IPS-15b (cell line): ENCODE measurements around the gene DDX52.
"Not testable (repeated sequence)": the region's sequence is repeated elsewhere in the genome, so short reads cannot be mapped to it uniquely, and the experiment has no call there.

Experiments
- H3K27me3 ChIP-seq: one replicate; pipeline ENCODE4 v1.6.1; 2013; ENCODE audit warnings: low read length; ENCODE audit not compliant: control insufficient read depth, insufficient read depth
- H3K36me3 ChIP-seq: one replicate; pipeline ENCODE4 v1.6.1; 2013; ENCODE audit warnings: low read length; ENCODE audit not compliant: control insufficient read depth, insufficient read depth
- H3K4me1 ChIP-seq: one replicate; pipeline ENCODE4 v1.6.1; 2013; ENCODE audit warnings: mild to moderate bottlenecking, low read length; ENCODE audit not compliant: control insufficient read depth, insufficient read depth
- H3K4me3 ChIP-seq: one replicate; pipeline ENCODE4 v1.5.1; 2013; ENCODE audit warnings: low read depth, low read length
- H3K9ac ChIP-seq: one replicate; pipeline ENCODE4 v1.6.1; 2013; ENCODE audit warnings: low read depth, mild to moderate bottlenecking, low read length
- H3K9me3 ChIP-seq: one replicate; pipeline ENCODE4 v1.6.1; 2013; ENCODE audit warnings: mild to moderate bottlenecking, low read length; ENCODE audit not compliant: control insufficient read depth, insufficient read depth

Gene DDX52

DNA sequence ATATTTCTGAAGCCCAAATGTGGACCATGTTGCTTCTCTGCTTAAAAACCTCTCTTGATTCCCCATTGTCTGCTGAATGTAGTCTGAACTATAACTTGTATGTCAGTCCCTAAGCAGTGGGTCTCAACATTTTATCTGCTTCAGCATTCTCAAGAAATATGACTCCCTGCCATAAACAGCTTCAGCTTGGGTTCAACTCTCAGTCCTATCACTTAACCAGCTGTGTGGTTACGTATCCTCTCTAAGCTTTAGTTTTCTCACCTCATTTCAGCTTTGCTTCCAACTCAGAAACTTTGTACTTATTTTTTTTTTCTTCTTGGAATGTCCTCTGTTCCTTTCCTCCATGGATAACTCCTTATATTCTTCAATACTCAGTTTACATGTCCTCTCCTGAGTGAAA, 4.6 kb upstream of the DDX52 start:
- Histone ChIP-seq H3K36me3 (no peaks in the 10 kb centered on the region), H3K9me3 (no peaks in the 10 kb centered on the region), H3K4me3 (no peak overlapping the region), H3K9ac (no peak overlapping the region), H3K4me1 (no peaks in the 10 kb centered on the region), H3K27me3 (peaks cover 33% of the 10 kb centered on the region)

DNA sequence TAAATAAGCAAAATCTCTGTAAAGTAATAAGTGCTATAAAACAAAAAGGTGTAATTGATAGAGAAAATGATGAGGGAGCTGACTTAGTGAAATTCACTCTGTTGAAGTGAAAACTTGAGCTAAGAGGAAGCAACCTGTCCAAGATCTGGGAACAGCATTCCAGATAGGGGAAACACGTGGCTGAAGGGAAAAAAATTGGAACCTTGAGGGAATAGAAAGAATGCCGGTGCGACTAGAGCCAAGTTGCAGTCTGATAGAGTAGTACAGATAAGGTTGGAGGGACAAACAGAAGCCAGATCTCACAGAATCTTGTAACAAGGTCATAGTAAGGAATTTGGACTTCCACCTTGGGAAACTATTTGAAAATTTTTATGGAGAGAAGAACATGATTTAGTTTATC, 623 bp upstream of the DDX52 start:
- peak overlapping the region; percentile 88 for H3K4me3 ChIP-seq
- H3K36me3 ChIP-seq = peaks cover 2% of the 10 kb centered on the region
- H3K9ac ChIP-seq = no peak overlapping the region
- H3K27me3 ChIP-seq = peaks cover 29% of the 10 kb centered on the region
- H3K9me3 ChIP-seq = no peaks in the 10 kb centered on the region
- no peaks in the 10 kb centered on the region for H3K4me1 ChIP-seq

DNA sequence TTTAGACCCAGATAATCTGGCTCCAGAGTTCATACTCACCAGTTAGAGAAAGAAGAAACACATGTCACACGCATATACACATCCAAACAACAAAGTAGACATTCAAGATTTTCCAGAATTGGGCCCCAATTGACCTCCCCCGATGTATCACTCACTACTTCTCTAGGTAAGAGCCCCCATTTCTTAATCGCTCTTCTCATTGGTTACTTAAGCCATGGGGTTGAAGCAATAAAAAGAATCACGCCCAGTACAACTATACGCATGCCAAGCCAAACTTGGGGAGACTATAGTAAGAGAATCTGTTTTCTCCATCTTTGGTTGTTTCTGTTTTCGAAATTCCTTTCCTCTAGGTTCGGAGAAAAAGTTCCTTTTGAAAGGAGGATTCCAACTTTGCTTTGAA, 565 bp downstream of the DDX52 start:
- Histone ChIP-seq H3K27me3 (peaks cover 19% of the 10 kb centered on the region), H3K4me1 (no peaks in the 10 kb centered on the region), H3K36me3 (peaks cover 2% of the 10 kb centered on the region), H3K9me3 (no peaks in the 10 kb centered on the region), H3K9ac (peak overlapping the region; percentile 80), H3K4me3 (peak overlapping the region; percentile 88)

DNA sequence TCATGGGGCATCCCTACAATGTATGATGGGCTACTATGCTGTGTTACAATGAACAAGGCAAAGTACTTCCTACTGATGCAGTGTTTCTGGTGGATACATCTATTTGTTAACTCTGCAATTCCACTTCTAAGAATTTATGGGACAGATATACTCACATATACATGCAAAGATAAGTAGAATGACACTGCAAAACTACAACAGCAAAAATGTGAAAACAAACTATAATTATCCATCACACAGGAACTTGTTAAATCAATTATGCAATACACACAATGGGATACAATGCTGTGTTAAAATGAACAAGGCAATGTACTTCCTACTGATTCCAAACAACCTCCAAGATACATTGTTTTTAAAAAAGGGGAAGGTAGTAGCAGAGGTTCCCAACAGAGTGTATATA, 3.2 kb downstream of the DDX52 start:
- no peak overlapping the region for H3K4me3 ChIP-seq
- H3K27me3 ChIP-seq = peaks cover 7% of the 10 kb centered on the region
- peaks cover 5% of the 10 kb centered on the region for H3K36me3 ChIP-seq
- no peak overlapping the region for H3K9ac ChIP-seq
- no peaks in the 10 kb centered on the region for H3K4me1 ChIP-seq
- H3K9me3 ChIP-seq = no peaks in the 10 kb centered on the region

DNA sequence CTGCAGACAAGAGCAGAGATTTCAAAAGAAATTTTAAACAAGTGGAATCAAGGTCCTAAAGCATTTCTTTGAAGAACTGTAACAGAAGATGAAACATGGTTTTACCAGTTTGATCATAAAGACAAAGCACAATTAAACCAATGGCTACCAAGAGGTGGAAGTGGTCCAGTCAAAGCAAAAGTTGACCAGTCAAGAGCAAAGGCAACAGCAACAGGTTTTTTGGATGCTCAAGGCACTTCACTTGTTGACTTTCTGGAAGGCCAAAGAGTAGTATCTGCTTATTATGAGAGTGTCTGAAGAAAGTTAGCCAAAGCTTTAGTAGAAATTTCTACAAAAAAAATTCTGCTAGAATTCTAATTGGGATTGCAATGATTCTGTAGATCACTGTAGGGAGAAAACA, 5.3 kb downstream of the DDX52 start:
- H3K36me3 ChIP-seq = peaks cover 5% of the 10 kb centered on the region
- H3K9me3 ChIP-seq = no peaks in the 10 kb centered on the region
- H3K9ac ChIP-seq = no peak overlapping the region
- H3K27me3 ChIP-seq = no peaks in the 10 kb centered on the region
- H3K4me1 ChIP-seq = no peaks in the 10 kb centered on the region
- H3K4me3 ChIP-seq = no peak overlapping the region

DNA sequence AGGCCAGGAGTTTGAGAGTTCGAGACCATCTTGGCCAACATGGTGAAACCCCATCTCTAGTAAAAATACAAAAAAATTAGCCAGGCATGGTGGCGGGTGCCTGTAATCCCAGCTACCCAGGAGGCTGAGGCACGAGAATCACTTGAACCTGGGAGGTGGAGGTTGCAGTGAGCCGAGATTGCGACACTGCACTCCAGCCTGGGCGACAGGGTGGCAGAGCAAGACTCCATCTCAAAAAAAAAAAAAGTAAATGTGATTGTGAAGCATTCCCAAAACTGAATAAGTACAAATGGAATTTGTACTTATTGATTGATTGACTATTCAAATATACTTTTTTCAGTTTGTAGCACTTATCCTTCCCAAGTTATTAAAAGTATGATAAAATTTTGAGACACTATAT, 26.8 kb downstream of the DDX52 start:
- H3K36me3 ChIP-seq, H3K9me3 ChIP-seq, H3K4me3 ChIP-seq, H3K27me3 ChIP-seq, H3K4me1 ChIP-seq, H3K9ac ChIP-seq: not testable (repeated sequence)

DNA sequence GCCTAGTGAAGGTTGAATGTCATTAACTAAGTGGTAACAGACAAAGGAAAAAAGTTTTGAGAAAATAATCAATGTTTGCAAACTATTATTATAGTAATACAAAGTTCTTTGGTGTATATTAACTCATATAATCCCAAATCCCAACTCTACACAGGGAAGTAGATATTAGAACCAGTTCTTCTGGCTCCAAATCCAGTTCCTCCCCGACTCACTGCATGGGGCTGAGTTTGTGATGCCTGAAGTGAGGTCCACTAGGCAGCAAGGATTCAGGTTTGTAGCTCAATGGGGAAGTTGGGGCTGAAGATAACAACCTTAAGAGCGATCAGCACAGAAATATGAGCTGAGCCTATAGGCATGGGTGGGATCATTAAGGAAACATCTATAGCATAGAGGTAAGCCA, 28.4 kb downstream of the DDX52 start:
- Histone ChIP-seq H3K4me1 (no peaks in the 10 kb centered on the region), H3K9ac (no peak overlapping the region), H3K9me3 (no peaks in the 10 kb centered on the region), H3K4me3 (no peak overlapping the region), H3K27me3 (no peaks in the 10 kb centered on the region), H3K36me3 (peaks cover 8% of the 10 kb centered on the region)

DNA sequence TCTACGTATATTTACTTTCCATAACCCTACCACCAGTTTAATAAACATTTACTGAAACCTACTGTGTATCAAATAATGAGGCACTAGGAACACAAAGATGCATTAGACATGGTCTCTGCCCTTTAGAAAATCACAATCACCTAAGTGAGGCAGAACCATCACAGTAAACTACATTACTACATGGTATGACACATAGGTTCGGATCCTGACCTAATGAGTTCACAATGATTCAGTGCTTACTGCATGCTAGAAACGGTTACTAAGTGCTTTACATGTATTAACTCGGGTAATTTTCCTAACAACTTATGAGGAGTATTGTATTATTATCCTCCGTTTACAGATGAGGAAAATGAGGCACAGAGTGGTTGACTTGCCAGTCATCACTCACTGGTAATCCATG, 28.9 kb downstream of the DDX52 start:
- Histone ChIP-seq H3K9me3 (no peaks in the 10 kb centered on the region), H3K9ac (no peak overlapping the region), H3K4me3 (no peak overlapping the region), H3K4me1 (no peaks in the 10 kb centered on the region), H3K27me3 (no peaks in the 10 kb centered on the region), H3K36me3 (peaks cover 8% of the 10 kb centered on the region)

DNA sequence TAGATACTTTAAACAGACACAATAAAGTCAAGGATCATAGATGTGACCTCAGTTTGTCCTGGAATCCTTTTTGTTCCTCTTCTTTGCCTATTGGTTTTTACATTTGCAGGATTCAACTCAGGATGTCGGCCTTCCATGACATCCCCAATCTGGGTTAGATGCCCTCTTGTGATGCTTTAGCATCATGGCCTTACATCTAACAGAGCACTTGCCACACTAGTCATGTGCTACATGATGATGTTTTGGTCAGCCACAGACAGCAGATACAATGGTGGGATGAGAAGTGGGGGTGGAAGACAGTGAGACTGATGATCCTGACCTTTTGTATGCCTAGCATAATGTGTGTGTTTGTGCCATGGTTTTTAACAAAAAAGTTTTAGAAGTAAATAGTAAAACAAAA, 32.3 kb downstream of the DDX52 start:
- Histone ChIP-seq H3K4me1 (peaks cover 5% of the 10 kb centered on the region), H3K27me3 (no peaks in the 10 kb centered on the region), H3K9me3 (no peaks in the 10 kb centered on the region), H3K9ac (no peak overlapping the region), H3K36me3 (peaks cover 8% of the 10 kb centered on the region), H3K4me3 (no peak overlapping the region)

DNA sequence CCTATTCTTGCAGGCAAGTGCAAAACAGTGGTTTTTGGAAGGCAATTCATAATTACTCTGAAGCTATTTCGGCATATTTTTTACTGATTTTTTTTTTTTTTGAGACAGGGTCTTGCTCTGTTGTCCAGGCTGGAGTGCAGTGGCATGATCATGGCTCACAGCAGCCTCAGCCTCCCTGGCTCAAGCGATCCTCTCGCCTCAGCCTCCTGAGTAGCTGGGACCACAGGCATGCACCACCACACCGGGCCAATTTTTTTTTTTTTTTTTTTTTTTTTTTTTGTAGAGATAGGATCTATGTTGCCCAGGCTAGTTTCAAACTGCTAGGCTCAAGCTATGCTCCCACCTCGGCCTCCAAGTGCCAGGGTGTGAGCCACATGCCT, 33.2 kb downstream of the DDX52 start:
- H3K36me3 ChIP-seq, H3K9me3 ChIP-seq, H3K27me3 ChIP-seq, H3K4me1 ChIP-seq: not testable (repeated sequence)
- Histone ChIP-seq H3K4me3 (peak overlapping the region; percentile 38), H3K9ac (peak overlapping the region; percentile 68)

DNA sequence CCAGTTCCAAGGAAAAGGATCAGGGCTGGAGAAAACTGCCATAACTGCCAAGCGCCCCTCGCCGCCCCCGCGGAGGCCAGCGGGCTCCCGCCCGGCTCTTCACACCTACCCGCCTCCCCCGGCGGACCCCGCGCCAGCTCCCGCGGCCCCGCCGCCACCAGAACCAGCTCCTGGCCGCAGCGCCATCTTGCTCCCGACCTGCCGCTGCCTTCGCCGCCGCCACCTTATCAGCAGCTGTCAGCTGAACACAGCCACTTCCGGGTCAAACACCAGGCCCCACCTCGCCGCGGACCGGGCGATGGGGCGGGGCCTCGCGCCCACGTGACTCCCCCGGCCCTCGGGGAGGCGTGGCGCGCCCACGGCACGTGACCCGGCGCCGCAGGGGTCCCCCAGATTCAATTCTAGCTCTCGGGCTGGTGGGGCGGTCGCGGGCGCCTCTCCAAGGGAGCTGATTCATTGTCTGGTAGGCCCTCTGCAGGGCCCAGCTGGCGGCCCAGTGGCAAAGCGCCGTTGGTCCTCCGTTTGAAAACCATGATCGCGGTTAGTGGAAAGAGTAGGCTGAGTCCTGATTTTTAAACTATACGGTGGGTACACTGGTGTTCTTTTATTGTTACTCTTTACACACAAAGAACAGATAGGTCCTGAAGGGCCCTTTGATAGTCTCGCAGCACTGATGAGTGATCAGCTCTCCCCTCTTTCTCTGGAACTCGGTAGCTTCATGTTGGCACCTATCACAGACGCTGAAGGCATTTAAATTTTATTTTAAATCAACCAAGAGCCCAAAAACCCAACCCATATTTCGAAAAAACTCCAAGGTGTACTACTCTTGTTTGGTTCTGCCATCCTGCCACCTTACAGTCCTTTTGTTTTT, 33.8 kb downstream of the DDX52 start, which contains the start of gene SYNRG:
SYNRG (minus strand) TSS at position 249 of the 871 bp plus-strand sequence; CDS start at position 186, 63 bp downstream.
- H3K4me3 ChIP-seq = peak within 1 kb of the TSS; percentile 40

DNA sequence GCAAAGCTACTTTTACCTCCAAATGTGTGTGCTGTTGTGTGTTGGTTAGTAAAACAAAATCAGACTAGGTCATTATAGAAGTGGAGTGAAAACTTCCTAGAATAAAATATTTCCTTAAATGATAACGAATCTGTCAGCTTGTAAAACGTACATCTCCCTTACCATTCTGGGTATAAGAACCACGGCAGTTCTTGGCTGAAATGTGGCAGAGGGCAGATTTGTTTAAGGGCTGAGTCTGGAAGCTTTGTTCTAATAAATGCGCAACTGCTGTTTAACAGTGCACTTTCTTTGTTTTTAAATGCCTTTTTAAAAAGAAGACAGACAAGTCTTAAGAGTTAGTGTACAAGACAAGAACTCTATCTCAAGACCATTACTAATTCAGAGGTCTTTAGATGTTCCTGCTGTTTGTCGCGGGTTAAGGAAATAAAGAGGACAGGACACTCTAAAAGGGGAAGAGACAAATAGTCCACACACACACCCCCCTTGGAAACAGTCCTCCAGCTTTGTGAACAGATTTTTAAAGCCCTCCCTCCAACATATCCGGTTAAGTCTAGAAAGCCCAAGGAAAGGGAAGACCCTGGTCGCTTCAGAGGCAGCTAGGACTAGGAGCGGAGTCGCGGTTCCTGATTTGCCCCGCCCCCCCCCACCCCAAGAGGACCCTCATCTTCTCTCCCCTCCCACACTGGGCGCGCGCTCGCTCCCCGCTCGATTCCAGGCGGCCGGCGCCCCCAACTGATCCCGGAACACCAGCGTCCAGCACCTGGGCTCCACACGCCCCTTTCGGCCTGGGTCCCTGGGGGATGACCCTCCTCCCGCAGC, 34.7 kb downstream of the DDX52 start:
- no peaks in the 10 kb centered on the region for H3K9me3 ChIP-seq
- peaks cover 2% of the 10 kb centered on the region for H3K36me3 ChIP-seq
- H3K27me3 ChIP-seq = no peaks in the 10 kb centered on the region
- peak overlapping the region; percentile 40 for H3K4me3 ChIP-seq
- peaks cover 11% of the 10 kb centered on the region for H3K4me1 ChIP-seq
- peak overlapping the region; percentile 66 for H3K9ac ChIP-seq

More for the DNA sequence above, 33.8 kb downstream of the DDX52 start, which contains the start of gene SYNRG:
- H3K9ac ChIP-seq = peak within 1 kb of the TSS; percentile 68
- H3K4me1 ChIP-seq = peaks cover 7% of the 10 kb centered on the region
- no peaks in the 10 kb centered on the region for H3K27me3 ChIP-seq
- H3K36me3 ChIP-seq = peaks cover 8% of the 10 kb centered on the region
- H3K9me3 ChIP-seq = no peaks in the 10 kb centered on the region
